Neural cell (in vitro differentiated cells): ENCODE results near the gene ING1. TPM values are rescaled to one million over a fixed set of nuclear protein-coding genes. Genes with fewer than 3 reads are reported as not detected.

ENCODE experiments used
- H2AFZ ChIP-seq: fragments of 200-600, 300-800 bp; sonication (generic), shearing (Covaris generic); 2 replicates; pipeline ENCODE4 v1.6.0; 2014; ENCODE audit warnings: low read depth, mild to moderate bottlenecking, antibody characterized with exemption, low read length, moderate library complexity
- H3F3A ChIP-seq: fragments of 200-600 bp; shearing (Covaris generic); 2 replicates; pipeline ENCODE4 v1.6.1; 2016; ENCODE audit warnings: mild to moderate bottlenecking, moderate library complexity, mixed read lengths, antibody characterized with exemption, low read length; ENCODE audit not compliant: insufficient read depth, poor library complexity, severe bottlenecking
- H3K27ac ChIP-seq: fragments of 200-600, 300-800 bp; sonication (generic), shearing (Covaris generic); 2 replicates; pipeline ENCODE4 v1.5.1; 2014; ENCODE audit warnings: mild to moderate bottlenecking, low read length, moderate library complexity
- H3K27me3 ChIP-seq: fragments of 300-800, 200-600 bp; sonication (generic), shearing (Covaris generic); 2 replicates; pipeline ENCODE4 v1.6.0; 2014; ENCODE audit warnings: mild to moderate bottlenecking, low read depth, low read length, moderate library complexity; ENCODE audit not compliant: insufficient read depth
- H3K36me3 ChIP-seq: fragments of 300-800, 200-600 bp; sonication (generic), shearing (Covaris generic); 2 replicates; pipeline ENCODE4 v1.5.1; 2014; ENCODE audit warnings: mild to moderate bottlenecking, antibody characterized with exemption, low read length, moderate library complexity; ENCODE audit not compliant: insufficient read depth
- H3K4me2 ChIP-seq: fragments of 300-800, 200-600 bp; sonication (generic), shearing (Covaris generic); 2 replicates; pipeline ENCODE4 v1.6.0; 2014; ENCODE audit warnings: mild to moderate bottlenecking, low read length
- H3K4me3 ChIP-seq: fragments of 300-800, 200-600 bp; sonication (generic), shearing (Covaris generic); 2 replicates; pipeline ENCODE4 v1.5.1; 2014; ENCODE audit warnings: mild to moderate bottlenecking, low read length, moderate library complexity
- H3K79me2 ChIP-seq: fragments of 200-600 bp; shearing (Covaris generic); replicated peaks from 2 replicates; pipeline ENCODE4 v1.6.0; 2014; ENCODE audit warnings: mild to moderate bottlenecking, low read length, moderate library complexity; ENCODE audit not compliant: insufficient read depth
- H3K9ac ChIP-seq: fragments of 300-800, 200-600 bp; sonication (generic), shearing (Covaris generic); 2 replicates; pipeline ENCODE4 v1.6.1; 2016; ENCODE audit warnings: mild to moderate bottlenecking, low read length, mixed read lengths
- H3K9me2 ChIP-seq: fragments of 200-600 bp; shearing (Covaris generic); 2 replicates; pipeline ENCODE4 v1.6.1; 2016; ENCODE audit warnings: mild to moderate bottlenecking, low read length, mixed read lengths; ENCODE audit not compliant: insufficient read depth
- H3K9me3 ChIP-seq: fragments of 200-600, 300-800 bp; sonication (generic), shearing (Covaris generic); 2 replicates; pipeline ENCODE4 v1.6.1; 2016; ENCODE audit warnings: mild to moderate bottlenecking, mixed run types, low read length, moderate library complexity, mixed read lengths
- H4K20me1 ChIP-seq: fragments of 200-600 bp; shearing (Covaris generic); 2 replicates; pipeline ENCODE4 v1.6.1; 2016; ENCODE audit warnings: mild to moderate bottlenecking, mixed run types; ENCODE audit not compliant: insufficient read depth
- EP300 ChIP-seq: fragments of 450-650 bp; conservative IDR thresholded peaks from 2 replicates; pipeline ENCODE4 v1.6.1; 2014; ENCODE audit warnings: antibody characterized with exemption, mild to moderate bottlenecking, moderate library complexity; ENCODE audit not compliant: poor library complexity, severe bottlenecking
- EZH2 ChIP-seq: fragments of 200-600, 300-800 bp; shearing (Covaris generic), sonication (generic); IDR thresholded peaks from 2 replicates; pipeline ENCODE4 v1.6.1; 2014; ENCODE audit warnings: antibody characterized with exemption, low read length, borderline replicate concordance, mild to moderate bottlenecking; ENCODE audit not compliant: insufficient read depth, poor library complexity, severe bottlenecking
- MXI1 ChIP-seq: fragments of 450-650 bp; conservative IDR thresholded peaks from 2 replicates; pipeline ENCODE4 v1.6.1; 2014; ENCODE audit warnings: antibody characterized with exemption, mild to moderate bottlenecking; ENCODE audit not compliant: poor library complexity, severe bottlenecking
- POLR2AphosphoS5 ChIP-seq: IDR thresholded peaks from 2 replicates; pipeline ENCODE4 v1.6.1; 2012
- RAD21 ChIP-seq: fragments of 450-650 bp; conservative IDR thresholded peaks from 2 replicates; pipeline ENCODE4 v1.6.1; 2014; ENCODE audit warnings: antibody characterized with exemption, mild to moderate bottlenecking, moderate library complexity
- SMC3 ChIP-seq: fragments of 450-650 bp; conservative IDR thresholded peaks from 2 replicates; pipeline ENCODE4 v1.6.1; 2014; ENCODE audit warnings: antibody characterized with exemption, mild to moderate bottlenecking, moderate library complexity; ENCODE audit not compliant: poor library complexity
- TAF1 ChIP-seq: IDR thresholded peaks from 2 replicates; pipeline ENCODE4 v1.6.1; 2012; ENCODE audit warnings: low read depth
- polyA plus RNA-seq: library from polyadenylated mRNA; depleted of rRNA; stranded (reverse); fragments of >200 nt; gene quantifications from 2 replicates; pipeline ENCODE4 v1.2.3, GENCODE V29; 2014
- TF ChIP-seq, protein P1 (sequence below): fragments of 450-650 bp; IDR thresholded peaks from 2 replicates; pipeline ENCODE4 v1.5.1; 2014; ENCODE audit warnings: antibody characterized with exemption, mild to moderate bottlenecking, moderate library complexity; ENCODE audit not compliant: poor library complexity, severe bottlenecking
- TF ChIP-seq, protein P2 (sequence below): IDR thresholded peaks from 2 replicates; pipeline ENCODE4 v1.6.1; 2012; ENCODE audit warnings: borderline replicate concordance

Gene ING1
- polyA plus RNA-seq, 1 donor from 2014 or later: 23.2 TPM

- H3K9me2 ChIP-seq: no peaks in the 10 kb centered on the region
- peaks cover 6% of the 10 kb centered on the region for H3K79me2 ChIP-seq
- H3K27me3 ChIP-seq: no peaks in the 10 kb centered on the region
- no peak overlapping the region for H3K4me3 ChIP-seq
- TF ChIP-seq SMC3: no peak
- TF ChIP-seq, protein P1, sequence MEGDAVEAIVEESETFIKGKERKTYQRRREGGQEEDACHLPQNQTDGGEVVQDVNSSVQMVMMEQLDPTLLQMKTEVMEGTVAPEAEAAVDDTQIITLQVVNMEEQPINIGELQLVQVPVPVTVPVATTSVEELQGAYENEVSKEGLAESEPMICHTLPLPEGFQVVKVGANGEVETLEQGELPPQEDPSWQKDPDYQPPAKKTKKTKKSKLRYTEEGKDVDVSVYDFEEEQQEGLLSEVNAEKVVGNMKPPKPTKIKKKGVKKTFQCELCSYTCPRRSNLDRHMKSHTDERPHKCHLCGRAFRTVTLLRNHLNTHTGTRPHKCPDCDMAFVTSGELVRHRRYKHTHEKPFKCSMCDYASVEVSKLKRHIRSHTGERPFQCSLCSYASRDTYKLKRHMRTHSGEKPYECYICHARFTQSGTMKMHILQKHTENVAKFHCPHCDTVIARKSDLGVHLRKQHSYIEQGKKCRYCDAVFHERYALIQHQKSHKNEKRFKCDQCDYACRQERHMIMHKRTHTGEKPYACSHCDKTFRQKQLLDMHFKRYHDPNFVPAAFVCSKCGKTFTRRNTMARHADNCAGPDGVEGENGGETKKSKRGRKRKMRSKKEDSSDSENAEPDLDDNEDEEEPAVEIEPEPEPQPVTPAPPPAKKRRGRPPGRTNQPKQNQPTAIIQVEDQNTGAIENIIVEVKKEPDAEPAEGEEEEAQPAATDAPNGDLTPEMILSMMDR: no peak
- no peak for TF ChIP-seq EP300
- TF ChIP-seq TAF1: no peak
- no peak for TF ChIP-seq MXI1
- TF ChIP-seq, protein P2, sequence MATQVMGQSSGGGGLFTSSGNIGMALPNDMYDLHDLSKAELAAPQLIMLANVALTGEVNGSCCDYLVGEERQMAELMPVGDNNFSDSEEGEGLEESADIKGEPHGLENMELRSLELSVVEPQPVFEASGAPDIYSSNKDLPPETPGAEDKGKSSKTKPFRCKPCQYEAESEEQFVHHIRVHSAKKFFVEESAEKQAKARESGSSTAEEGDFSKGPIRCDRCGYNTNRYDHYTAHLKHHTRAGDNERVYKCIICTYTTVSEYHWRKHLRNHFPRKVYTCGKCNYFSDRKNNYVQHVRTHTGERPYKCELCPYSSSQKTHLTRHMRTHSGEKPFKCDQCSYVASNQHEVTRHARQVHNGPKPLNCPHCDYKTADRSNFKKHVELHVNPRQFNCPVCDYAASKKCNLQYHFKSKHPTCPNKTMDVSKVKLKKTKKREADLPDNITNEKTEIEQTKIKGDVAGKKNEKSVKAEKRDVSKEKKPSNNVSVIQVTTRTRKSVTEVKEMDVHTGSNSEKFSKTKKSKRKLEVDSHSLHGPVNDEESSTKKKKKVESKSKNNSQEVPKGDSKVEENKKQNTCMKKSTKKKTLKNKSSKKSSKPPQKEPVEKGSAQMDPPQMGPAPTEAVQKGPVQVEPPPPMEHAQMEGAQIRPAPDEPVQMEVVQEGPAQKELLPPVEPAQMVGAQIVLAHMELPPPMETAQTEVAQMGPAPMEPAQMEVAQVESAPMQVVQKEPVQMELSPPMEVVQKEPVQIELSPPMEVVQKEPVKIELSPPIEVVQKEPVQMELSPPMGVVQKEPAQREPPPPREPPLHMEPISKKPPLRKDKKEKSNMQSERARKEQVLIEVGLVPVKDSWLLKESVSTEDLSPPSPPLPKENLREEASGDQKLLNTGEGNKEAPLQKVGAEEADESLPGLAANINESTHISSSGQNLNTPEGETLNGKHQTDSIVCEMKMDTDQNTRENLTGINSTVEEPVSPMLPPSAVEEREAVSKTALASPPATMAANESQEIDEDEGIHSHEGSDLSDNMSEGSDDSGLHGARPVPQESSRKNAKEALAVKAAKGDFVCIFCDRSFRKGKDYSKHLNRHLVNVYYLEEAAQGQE: no peak
- TF ChIP-seq POLR2AphosphoS5: no peak
- TF ChIP-seq RAD21: no peak
- no peak for TF ChIP-seq EZH2
- no peaks in the 10 kb centered on the region for H4K20me1 ChIP-seq
- H2AFZ ChIP-seq: no peak overlapping the region
- H3K4me2 ChIP-seq: no peak overlapping the region
- no peaks in the 10 kb centered on the region for H3K9me3 ChIP-seq
- H3K9ac ChIP-seq: no peak overlapping the region
- no peaks in the 10 kb centered on the region for H3F3A ChIP-seq
- H3K36me3 ChIP-seq: no peaks in the 10 kb centered on the region
- no peak overlapping the region for H3K27ac ChIP-seq
These were observed 14.1 kb upstream of the ING1 start for GRCh38 chr13:110699148-110700145.

DNA sequence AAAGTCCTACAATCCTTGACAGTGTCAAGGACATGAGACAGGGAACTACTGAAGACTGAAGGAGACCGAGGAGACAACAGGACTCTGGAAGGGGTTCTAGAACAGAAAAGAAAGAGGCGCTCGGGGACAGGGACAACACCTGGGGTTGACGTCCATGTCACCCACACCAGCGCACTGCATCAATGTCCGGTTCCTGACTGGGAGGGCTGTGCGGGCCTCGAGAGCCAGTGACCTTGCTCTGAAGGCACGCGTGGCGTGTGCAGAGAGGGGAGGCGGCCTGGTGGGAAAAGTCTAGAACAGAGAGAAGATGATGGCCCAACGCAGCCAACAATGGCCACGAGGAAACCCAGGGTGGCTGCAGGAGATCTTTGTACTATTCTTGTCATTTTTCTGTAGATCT, 13.3 kb upstream of the ING1 start:
- Histone ChIP-seq H3K4me3 (no peak overlapping the region), H3K9me3 (no peaks in the 10 kb centered on the region), H3K4me2 (no peak overlapping the region), H4K20me1 (no peaks in the 10 kb centered on the region), H3K9me2 (no peaks in the 10 kb centered on the region), H2AFZ (no peak overlapping the region), H3F3A (no peaks in the 10 kb centered on the region), H3K27me3 (no peaks in the 10 kb centered on the region), H3K79me2 (peaks cover 13% of the 10 kb centered on the region), H3K36me3 (no peaks in the 10 kb centered on the region), H3K27ac (no peak overlapping the region), H3K9ac (no peak overlapping the region)
- no peak for TF ChIP-seq MXI1
- TF ChIP-seq EZH2: no peak
- TF ChIP-seq, protein P2: no peak
